ENCODE data around the gene OR2AG1. TPM values are rescaled to one million over a fixed set of nuclear protein-coding genes. Genes with fewer than 3 reads are reported as not detected.

The OR2AG1 gene
- not detected for total RNA-seq
- under 1 TPM in 5 of 6 donors, not detected in 1; 0.03 to 0.06 (median 0.05) TPM for polyA plus RNA-seq (ENCODE audit: insufficient read length in 6 of 6)
- long read RNA-seq, donor 1, result 0 reads
- long read RNA-seq, donor 2, result 0 reads
- long read RNA-seq, donor 3, result 0 reads
- long read RNA-seq, donor 4, result 0 reads
- long read RNA-seq, donor 5, result 0 reads
- long read RNA-seq, donor 6, result 0 reads
- long read RNA-seq, donor 7, result 0 reads
- long read RNA-seq, donor 8, result 0 reads
- long read RNA-seq, donor 9, result 0 reads
- long read RNA-seq, donor 10, result 0 reads
- long read RNA-seq, donor 11, result 0 reads
- long read RNA-seq, donor 12, result 0 reads

- ATAC-seq (no peak), DNase-seq (no peak)
- no peak within 1 kb of the TSS for H3K27ac ChIP-seq
- H3K9me3 ChIP-seq, result no peaks in the 10 kb centered on the region
- TF ChIP-seq, protein P1, sequence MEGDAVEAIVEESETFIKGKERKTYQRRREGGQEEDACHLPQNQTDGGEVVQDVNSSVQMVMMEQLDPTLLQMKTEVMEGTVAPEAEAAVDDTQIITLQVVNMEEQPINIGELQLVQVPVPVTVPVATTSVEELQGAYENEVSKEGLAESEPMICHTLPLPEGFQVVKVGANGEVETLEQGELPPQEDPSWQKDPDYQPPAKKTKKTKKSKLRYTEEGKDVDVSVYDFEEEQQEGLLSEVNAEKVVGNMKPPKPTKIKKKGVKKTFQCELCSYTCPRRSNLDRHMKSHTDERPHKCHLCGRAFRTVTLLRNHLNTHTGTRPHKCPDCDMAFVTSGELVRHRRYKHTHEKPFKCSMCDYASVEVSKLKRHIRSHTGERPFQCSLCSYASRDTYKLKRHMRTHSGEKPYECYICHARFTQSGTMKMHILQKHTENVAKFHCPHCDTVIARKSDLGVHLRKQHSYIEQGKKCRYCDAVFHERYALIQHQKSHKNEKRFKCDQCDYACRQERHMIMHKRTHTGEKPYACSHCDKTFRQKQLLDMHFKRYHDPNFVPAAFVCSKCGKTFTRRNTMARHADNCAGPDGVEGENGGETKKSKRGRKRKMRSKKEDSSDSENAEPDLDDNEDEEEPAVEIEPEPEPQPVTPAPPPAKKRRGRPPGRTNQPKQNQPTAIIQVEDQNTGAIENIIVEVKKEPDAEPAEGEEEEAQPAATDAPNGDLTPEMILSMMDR (IDR thresholded peaks at IDR 0.05), result no peak
- no peaks in the 10 kb centered on the region for H3K36me3 ChIP-seq
- H3K4me1 ChIP-seq, result no peaks in the 10 kb centered on the region
- no peaks in the 10 kb centered on the region for H3K27me3 ChIP-seq
- no peak within 1 kb of the TSS for H3K4me3 ChIP-seq
- intact Hi-C loops (cut with DNase I), result no loop called here
These were observed at the start of gene OR2AG1 for GRCh38 chr11:6782720-6783119. Gene OR2AG1 (plus strand): TSS chr11:6783020. CDS start chr11:6785038, 2,018 bp downstream.

- ATAC-seq (no peak), DNase-seq (no peak)
- Histone ChIP-seq H3K36me3 (peaks cover 0 to 8% of the 10 kb centered on the region in 2 donors), H3K4me3 (no peak overlapping the region), H3K9me3 (no peaks in the 10 kb centered on the region), H3K4me1 (peaks cover 0 to 39% of the 10 kb centered on the region in 2 donors), H3K27me3 (no peaks in the 10 kb centered on the region), H3K27ac (no peak overlapping the region)
- TF ChIP-seq, protein P1 (IDR thresholded peaks at IDR 0.05), result no peak
- intact Hi-C loops (cut with DNase I), result no loop called here
These were observed 49.2 kb upstream of the OR2AG1 start for GRCh38 chr11:6733326-6734275.

DNA sequence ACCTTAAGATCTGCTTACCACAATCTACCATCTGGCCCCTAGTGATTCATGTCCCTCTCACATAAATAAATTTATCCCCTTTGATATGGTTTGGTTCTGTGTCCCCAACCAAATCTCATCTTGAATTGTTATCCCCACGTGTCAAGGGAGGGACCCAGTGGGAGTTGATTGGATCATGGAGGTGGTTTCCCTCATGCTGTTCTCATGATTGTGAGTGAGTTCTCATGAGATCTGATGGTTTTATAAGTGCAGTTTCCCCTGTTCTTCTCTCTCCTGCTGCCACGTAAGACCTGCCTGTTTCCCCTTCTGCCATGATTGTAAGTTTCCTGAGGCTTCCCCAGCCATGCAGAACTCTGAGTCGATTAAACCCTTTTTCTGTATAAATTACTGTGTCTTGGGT is 48.2 kb upstream of the OR2AG1 start:
- no peaks in the 10 kb centered on the region for H3K9me3 ChIP-seq
- H3K36me3 ChIP-seq, result peaks cover 0 to 8% of the 10 kb centered on the region in 2 donors
- intact Hi-C loops (cut with DNase I), result no loop called here
- peaks cover 0 to 41% of the 10 kb centered on the region in 2 donors for H3K4me1 ChIP-seq
- DNase-seq (no peak), ATAC-seq (no peak)
- no peaks in the 10 kb centered on the region for H3K27me3 ChIP-seq
- TF ChIP-seq, protein P1 (IDR thresholded peaks at IDR 0.05), result no peak
- no peak overlapping the region for H3K27ac ChIP-seq
- H3K4me3 ChIP-seq, result no peak overlapping the region

- Histone ChIP-seq H3K9me3 (no peaks in the 10 kb centered on the region), H3K4me1 (peaks cover 0 to 48% of the 10 kb centered on the region in 2 donors), H3K27me3 (no peaks in the 10 kb centered on the region), H3K27ac (peak overlapping the region in 1 of 2 donors; percentile 6), H3K36me3 (peaks cover 0 to 8% of the 10 kb centered on the region in 2 donors), H3K4me3 (no peak overlapping the region)
- TF ChIP-seq, protein P1 (IDR thresholded peaks at IDR 0.05), result no peak
- DNase-seq (no peak), ATAC-seq (no peak)
- intact Hi-C loops (cut with DNase I), result no loop called here
These were observed 47.5 kb upstream of the OR2AG1 start for GRCh38 chr11:6735306-6735705.

Measured in left lung (tissue), 14 donors.